GM21526 (cell line): Measurements from ENCODE around the gene PCDHGB2.

Experiments
- ATAC-seq: cut with Tn5 transposase; IDR thresholded peaks from one replicate; pipeline ENCODE4 v1.9.1; 2021; ENCODE audit warnings: moderate library complexity; ENCODE audit not compliant: unreplicated experiment, low FRiP score

Gene PCDHGB2

DNA sequence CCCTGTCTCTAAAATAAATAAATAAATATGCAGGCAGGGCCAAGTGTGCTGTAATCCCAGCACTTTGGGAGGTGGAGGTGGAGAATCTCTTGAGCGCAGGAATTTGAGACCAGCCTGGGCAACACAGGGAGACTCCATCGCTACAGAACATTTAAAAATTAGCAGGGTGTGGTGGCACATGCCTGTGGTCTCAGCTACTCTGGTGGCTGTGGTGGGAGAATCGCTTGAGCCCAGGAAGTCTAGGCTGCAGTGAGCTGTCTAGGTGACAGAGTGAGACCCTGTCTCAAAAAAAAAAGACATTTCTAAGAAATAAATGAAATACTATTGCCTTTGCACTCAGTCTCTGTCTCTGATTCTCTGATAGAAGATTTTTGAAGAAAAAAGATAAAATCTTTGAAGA lies 51.8 kb downstream of the PCDHGB2 start:
- no peak for ATAC-seq
